HCT116 (cell line): ENCODE data around the gene C11orf52. TPM values are rescaled to one million over a fixed set of nuclear protein-coding genes. Genes with fewer than 3 reads are reported as not detected.

Source experiments
- ATAC-seq: fragments of 200-7000 bp; cut with Tn5 transposase; 2 replicates; pipeline ENCODE4 v1.9.1; 2020; ENCODE audit warnings: mild to moderate bottlenecking, moderate library complexity
- BruUV-seq: library from RNA; stranded (reverse); fragments of 400-500 nt; replicated peaks from 2 replicates; lab custom pipeline; 2021; lab: Mats Ljungman, UMichigan
- CTCF ChIA-PET: fragments of 300-600 bp; sonication (Branson Sonifier 250); formaldehyde crosslinking; loops from one replicate; lab custom pipeline; 2021; ENCODE audit warnings: antibody characterized with exemption; lab: Charles Lee
- POLR2A ChIA-PET: fragments of 300-600, 350-600 bp; sonication (Branson Sonifier 250); formaldehyde crosslinking; loops from one replicate; lab custom pipeline; 2021; ENCODE audit warnings: antibody characterized with exemption; lab: Charles Lee
- RAD21 ChIA-PET, 2 experiments: fragments of 300-600 bp; sonication (Branson Sonifier 250); formaldehyde crosslinking; loops; one replicate each; lab custom pipeline; 2023; ENCODE audit warnings: low total read pairs in 2 of 2; ENCODE audit not compliant: uncharacterized antibody in 2 of 2, unreplicated experiment in 2 of 2, low non-redundant PET in 1 of 2; lab: Charles Lee
- DNase-seq: peaks from one replicate; pipeline ENCODE4 v3.0.0-alpha.2; 2010; ENCODE audit warnings: low read depth, low spot score
- H2AFZ ChIP-seq: fragments of 200-600 bp; shearing (Covaris generic), sonication (generic); 2 replicates; pipeline ENCODE4 v1.6.1; 2017; ENCODE audit warnings: low read depth, mixed run types, mixed read lengths, antibody characterized with exemption, low read length; ENCODE audit not compliant: poor library complexity, severe bottlenecking
- H3K27ac ChIP-seq: 2 replicates; pipeline ENCODE4 v1.5.1; 2012; ENCODE audit warnings: low read depth, low read length
- H3K27me3 ChIP-seq: fragments of 200-600 bp; sonication (generic); 2 replicates; pipeline ENCODE4 v1.6.1; 2016; ENCODE audit warnings: mixed run types, low read length, mixed read lengths; ENCODE audit not compliant: insufficient read depth
- H3K36me3 ChIP-seq, 2 experiments: fragments of 200-500 bp in 1 of 2; fragments of 200-600 bp in 1 of 2; sonication (Bioruptor generic) in 1 of 2; sonication (generic) in 1 of 2; 2 replicates each; pipeline versions ENCODE4 v1.5.1 to v1.6.1; 2014 to 2016; ENCODE audit warnings: low read length in 2 of 2, inconsistent platforms in 1 of 2, mixed read lengths in 1 of 2, mixed run types in 1 of 2; ENCODE audit not compliant: insufficient read depth in 2 of 2, control insufficient read depth in 1 of 2
- H3K4me1 ChIP-seq, 2 experiments: fragments of 200-600 bp in 1 of 2; sonication (generic) in 1 of 2; 2 replicates each; pipeline versions ENCODE4 v1.5.1 to v1.6.1; 2012 to 2017; ENCODE audit warnings: low read length in 2 of 2, inconsistent platforms in 1 of 2, mild to moderate bottlenecking in 1 of 2, mixed read lengths in 1 of 2, mixed run types in 1 of 2, moderate library complexity in 1 of 2; ENCODE audit not compliant: insufficient read depth in 2 of 2, control insufficient read depth in 1 of 2
- H3K4me2 ChIP-seq: fragments of 200-600 bp; sonication (generic); 2 replicates; pipeline ENCODE4 v1.6.1; 2017; ENCODE audit warnings: mixed run types, low read length, mixed read lengths
- H3K4me3 ChIP-seq, 2 experiments: fragments of 200-600 bp in 1 of 2; sonication (generic) in 1 of 2; replicated peaks in 1 of 2; 2 replicates each; pipeline ENCODE4 v1.5.1; 2011 to 2016; ENCODE audit warnings: low read length in 2 of 2, control low read depth in 1 of 2, low read depth in 1 of 2, mild to moderate bottlenecking in 1 of 2, mixed read lengths in 1 of 2, mixed run types in 1 of 2
- H3K79me2 ChIP-seq: fragments of 200-600 bp; sonication (generic); 2 replicates; pipeline ENCODE4 v1.6.1; 2017; ENCODE audit warnings: mild to moderate bottlenecking, mixed run types, low read length, moderate library complexity, mixed read lengths; ENCODE audit not compliant: insufficient read depth
- H3K9ac ChIP-seq: fragments of 200-600 bp; sonication (generic); 2 replicates; pipeline ENCODE4 v1.6.1; 2016; ENCODE audit warnings: low read length, mixed read lengths
- H3K9me2 ChIP-seq: fragments of 200-600 bp; sonication (generic), shearing (Covaris generic); 2 replicates; pipeline ENCODE4 v1.6.1; 2017; ENCODE audit warnings: mixed run types, mild to moderate bottlenecking, moderate library complexity; ENCODE audit not compliant: insufficient read depth
- H3K9me3 ChIP-seq, 2 experiments: fragments of 200-500 bp in 1 of 2; fragments of 200-600 bp in 1 of 2; sonication (Bioruptor generic) in 1 of 2; sonication (generic) in 1 of 2; 2 replicates each; pipeline ENCODE4 v1.6.1; 2014 to 2017; ENCODE audit warnings: low read length in 2 of 2, mixed read lengths in 2 of 2, inconsistent platforms in 1 of 2, low read depth in 1 of 2, mild to moderate bottlenecking in 1 of 2, mixed run types in 1 of 2, moderate library complexity in 1 of 2; ENCODE audit not compliant: control insufficient read depth in 1 of 2, insufficient read depth in 1 of 2
- H4K20me1 ChIP-seq: fragments of 200-600 bp; sonication (generic), shearing (Covaris generic); 2 replicates; pipeline ENCODE4 v1.6.1; 2017; ENCODE audit warnings: mixed run types, mild to moderate bottlenecking, moderate library complexity; ENCODE audit not compliant: insufficient read depth
- ATF3 ChIP-seq: IDR thresholded peaks from 2 replicates; pipeline ENCODE4 v1.6.1; 2012
- RAD21 ChIP-seq: IDR thresholded peaks from 2 replicates; pipeline ENCODE4 v1.6.1; 2012; ENCODE audit warnings: low read depth, mild to moderate bottlenecking
- SIN3A ChIP-seq: IDR thresholded peaks from 2 replicates; pipeline ENCODE4 v1.6.1; 2012; ENCODE audit warnings: low read depth
- ZFX ChIP-seq: fragments of 450-650 bp; IDR thresholded peaks from 2 replicates; pipeline ENCODE4 v1.6.1; 2017
- intact Hi-C: fragments of 100-400 bp; cut with micrococcal nuclease; formaldehyde crosslinking; loops from 2 replicates; pipeline ENCODE4 v1.10.0; 2022
- total RNA-seq: library from RNA; stranded (reverse); gene quantifications from one replicate; pipeline ENCODE4 v1.2.1, GENCODE V29; 2021; ENCODE audit not compliant: unreplicated experiment
- TF ChIP-seq, protein P1 (sequence below): IDR thresholded peaks from 2 replicates; pipeline ENCODE4 v1.6.1; 2012

Gene C11orf52
- total RNA-seq, 1 experiment from 2014 or later = 4.6 TPM

GRCh38 chr11:111951565-111951964 lies 32.9 kb downstream of the C11orf52 start:
- Histone ChIP-seq H3K27ac (no peak overlapping the region), H3K9me3 (no peaks in the 10 kb centered on the region; a peak in 1 of 4 replicates), H2AFZ (no peak overlapping the region), H3K9ac (no peak overlapping the region), H3K79me2 (no peaks in the 10 kb centered on the region), H3K4me1 (no peaks in the 10 kb centered on the region), H3K9me2 (no peaks in the 10 kb centered on the region), H4K20me1 (no peaks in the 10 kb centered on the region), H3K4me3 (no peak overlapping the region), H3K4me2 (no peak overlapping the region), H3K27me3 (no peaks in the 10 kb centered on the region), H3K36me3 (no peaks in the 10 kb centered on the region)
- ChIA-PET RAD21 (no interaction called here), CTCF (no interaction called here), POLR2A (no interaction called here)
- DNase-seq = no peak
- no peak for ATAC-seq
- no peak for TF ChIP-seq SIN3A
- TF ChIP-seq ATF3 = no peak
- intact Hi-C loops = no loop called here
- no TSS peak for BruUV-seq

DNA sequence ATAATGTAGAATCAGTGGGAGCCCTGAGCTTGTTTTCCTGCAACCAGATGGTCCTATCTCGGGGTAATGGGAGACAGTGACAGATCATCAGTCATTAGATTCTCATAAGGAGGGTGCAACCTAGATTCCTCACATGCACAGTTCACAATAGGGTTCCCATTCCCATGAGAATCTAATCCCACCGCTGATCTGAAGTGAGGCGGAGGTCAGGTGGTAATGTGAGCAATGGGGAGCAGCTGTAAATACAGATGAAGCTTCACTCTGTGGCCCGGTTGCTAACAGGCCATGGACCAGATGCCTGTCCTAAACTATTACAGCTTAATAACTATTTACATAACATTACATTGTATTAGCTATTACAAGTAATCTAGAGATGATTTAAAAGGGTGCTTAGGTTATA lies 35.4 kb downstream of the C11orf52 start:
- no peak overlapping the region for H3K27ac ChIP-seq
- intact Hi-C loops = no loop called here
- no peaks in the 10 kb centered on the region for H3K36me3 ChIP-seq
- H3K4me2 ChIP-seq = no peak overlapping the region
- no peak overlapping the region for H3K9ac ChIP-seq
- CTCF ChIA-PET = no interaction called here
- ATAC-seq (no peak), DNase-seq (no peak)
- no peaks in the 10 kb centered on the region; a peak in 1 of 4 replicates for H3K9me3 ChIP-seq
- no peaks in the 10 kb centered on the region for H3K4me1 ChIP-seq
- RAD21 ChIA-PET = no interaction called here
- H3K4me3 ChIP-seq = no peak overlapping the region
- POLR2A ChIA-PET = no interaction called here
- H3K27me3 ChIP-seq = no peaks in the 10 kb centered on the region
- no peaks in the 10 kb centered on the region for H3K79me2 ChIP-seq
- H3K9me2 ChIP-seq = no peaks in the 10 kb centered on the region
- H4K20me1 ChIP-seq = no peaks in the 10 kb centered on the region
- TF ChIP-seq ZFX (no peak), RAD21 (no peak)
- TF ChIP-seq, protein P1, sequence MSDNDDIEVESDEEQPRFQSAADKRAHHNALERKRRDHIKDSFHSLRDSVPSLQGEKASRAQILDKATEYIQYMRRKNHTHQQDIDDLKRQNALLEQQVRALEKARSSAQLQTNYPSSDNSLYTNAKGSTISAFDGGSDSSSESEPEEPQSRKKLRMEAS = no peak
- H2AFZ ChIP-seq = no peak overlapping the region
- BruUV-seq = no TSS peak
